OCI-LY1 (cell line): ENCODE results near the gene PTPRN2.

ENCODE experiments used
- EZH2 ChIP-seq: fragments of 200-600 bp; sonication (generic), shearing (Covaris generic); IDR thresholded peaks from 2 replicates; pipeline ENCODE4 v1.8.0; 2017; ENCODE audit warnings: borderline replicate concordance, mixed run types, mild to moderate bottlenecking, antibody characterized with exemption, low read length, moderate library complexity, mixed read lengths
- TF ChIP-seq, protein P1 (sequence below): fragments of 200-600 bp; sonication (generic), shearing (Covaris generic); IDR thresholded peaks from 2 replicates; pipeline ENCODE4 v1.5.1; 2017; ENCODE audit warnings: mild to moderate bottlenecking, antibody characterized with exemption, low read length, moderate library complexity, mixed read lengths

- TF ChIP-seq, protein P1, sequence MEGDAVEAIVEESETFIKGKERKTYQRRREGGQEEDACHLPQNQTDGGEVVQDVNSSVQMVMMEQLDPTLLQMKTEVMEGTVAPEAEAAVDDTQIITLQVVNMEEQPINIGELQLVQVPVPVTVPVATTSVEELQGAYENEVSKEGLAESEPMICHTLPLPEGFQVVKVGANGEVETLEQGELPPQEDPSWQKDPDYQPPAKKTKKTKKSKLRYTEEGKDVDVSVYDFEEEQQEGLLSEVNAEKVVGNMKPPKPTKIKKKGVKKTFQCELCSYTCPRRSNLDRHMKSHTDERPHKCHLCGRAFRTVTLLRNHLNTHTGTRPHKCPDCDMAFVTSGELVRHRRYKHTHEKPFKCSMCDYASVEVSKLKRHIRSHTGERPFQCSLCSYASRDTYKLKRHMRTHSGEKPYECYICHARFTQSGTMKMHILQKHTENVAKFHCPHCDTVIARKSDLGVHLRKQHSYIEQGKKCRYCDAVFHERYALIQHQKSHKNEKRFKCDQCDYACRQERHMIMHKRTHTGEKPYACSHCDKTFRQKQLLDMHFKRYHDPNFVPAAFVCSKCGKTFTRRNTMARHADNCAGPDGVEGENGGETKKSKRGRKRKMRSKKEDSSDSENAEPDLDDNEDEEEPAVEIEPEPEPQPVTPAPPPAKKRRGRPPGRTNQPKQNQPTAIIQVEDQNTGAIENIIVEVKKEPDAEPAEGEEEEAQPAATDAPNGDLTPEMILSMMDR: no peak
- TF ChIP-seq EZH2: no peak
These were observed 13.5 kb upstream of the PTPRN2 start for GRCh38 chr7:158601090-158601489.
